Spleen (tissue), 11 donors: ENCODE results near the gene ALS2CL. TPM values are rescaled to one million over a fixed set of nuclear protein-coding genes. Genes with fewer than 3 reads are reported as not detected.
A peak's percentile ranks its signal among the peaks of the same experiment; 100 is the strongest.

ENCODE experiments used
- DNase-seq: peaks from one replicate; pipeline ENCODE4 v3.0.0-alpha.2; 2020
- H3K27ac ChIP-seq, 8 donors: fragments of 200-600 bp; sonication (generic) in 7 of 8; 1 replicate in 4 of 8; 2 replicates in 4 of 8; pipeline versions ENCODE4 v1.5.0 to v1.8.0; 2016 to 2021; ENCODE audit warnings: inconsistent platforms in 4 of 8, mild to moderate bottlenecking in 4 of 8, moderate library complexity in 1 of 8
- H3K27me3 ChIP-seq, 7 donors: fragments of 200-600 bp; sonication (generic) in 6 of 7; replicated peaks in 1 of 7; 1 replicate in 4 of 7; 2 replicates in 3 of 7; pipeline versions ENCODE4 v1.5.0 to v1.8.0; 2016 to 2021; ENCODE audit warnings: inconsistent platforms in 3 of 7, mild to moderate bottlenecking in 1 of 7
- H3K36me3 ChIP-seq, 6 donors: fragments of 200-600 bp; sonication (generic) in 5 of 6; 1 replicate in 4 of 6; 2 replicates in 2 of 6; pipeline versions ENCODE4 v1.5.0 to v1.8.0; 2016 to 2021; ENCODE audit warnings: inconsistent platforms in 2 of 6
- H3K4me1 ChIP-seq, 6 donors: fragments of 200-600 bp; sonication (generic) in 5 of 6; 1 replicate in 3 of 6; 2 replicates in 3 of 6; pipeline versions ENCODE4 v1.5.0 to v1.8.0; 2016 to 2021; ENCODE audit warnings: inconsistent platforms in 3 of 6
- H3K4me3 ChIP-seq, 8 donors: fragments of 200-600 bp; sonication (generic) in 7 of 8; 1 replicate in 4 of 8; 2 replicates in 4 of 8; pipeline versions ENCODE4 v1.5.0 to v1.8.0; 2016 to 2021; ENCODE audit warnings: inconsistent platforms in 4 of 8, mild to moderate bottlenecking in 4 of 8, moderate library complexity in 2 of 8
- H3K9me3 ChIP-seq, 8 donors: fragments of 200-600 bp; sonication (generic) in 7 of 8; 1 replicate in 4 of 8; 2 replicates in 4 of 8; pipeline versions ENCODE4 v1.5.0 to v1.8.0; 2016 to 2021; ENCODE audit warnings: inconsistent platforms in 4 of 8
- CTCF ChIP-seq, 11 experiments: fragments of 200-600 bp in 7 of 11; fragments of 450-650 bp in 4 of 11; sonication (generic) in 4 of 11; IDR thresholded peaks in 8 of 11; conservative IDR thresholded peaks in 3 of 11; 1 replicate in 7 of 11; 2 replicates in 4 of 11; pipeline versions ENCODE4 v1.4.0 to v1.8.0; 2016 to 2021; ENCODE audit warnings: antibody characterized with exemption in 11 of 11, inconsistent platforms in 4 of 11, mild to moderate bottlenecking in 1 of 11
- POLR2A ChIP-seq, 3 donors: fragments of 450-650 bp; IDR thresholded peaks; one replicate each; pipeline ENCODE4 v1.5.1; 2017; ENCODE audit warnings: antibody characterized with exemption in 3 of 3, mild to moderate bottlenecking in 1 of 3
- POLR2AphosphoS5 ChIP-seq, 3 donors: sonication (generic); formaldehyde crosslinking; IDR thresholded peaks; one replicate each; pipeline ENCODE4 v1.5.1; 2017; ENCODE audit warnings: antibody characterized with exemption in 3 of 3
- WGBS, 5 donors: extraction: QIAGEN DNeasy Blood & Tissue Kit in 3 of 5; methylation state at CpG; one replicate each; pipeline versions ENCODE4 v1.1.5 to v1.1.7; 2013 to 2018; 5-methylcytosine and 5-hydroxymethylcytosine counted together
- intact Hi-C: fragments of 100-400 bp; cut with DNase I; formaldehyde crosslinking; loops from one replicate; pipeline ENCODE4 v1.15.0; 2023; ENCODE audit warnings: low total_unique reads
- polyA plus RNA-seq, 3 donors: library from polyadenylated mRNA; stranded (reverse); fragments of 200-250 nt; gene quantifications; one replicate each; pipeline ENCODE4 v1.2.1, GENCODE V29; 2013
- total RNA-seq, 7 donors: library from RNA; depleted of rRNA in 3 of 7; stranded (reverse); fragments of >200 nt in 3 of 7; fragmentation: NEBNext Ultra II Directional in 4 of 7; extraction: Animal tissue kit (Norgen Biotek cat#: 25700) in 4 of 7; gene quantifications; one replicate each; pipeline versions ENCODE4 v1.1.0 to v1.2.1, GENCODE V29; 2016 to 2021
- donor health status: healthy with polysubstance abuse.
- donor health status: DM: no; HTN: no; CAD: no; lungs with moderate emphysema.
- donor health status: DM: no; HTN: no; CAD: no.
- donor health status: Bipolar disorder and iron deficiency.
- donor health status: healthy.
- donor health status: DM: no; HTN: no; CAD: no.
- donor health status: DM: yes; HTN: yes; CAD: no.

The ALS2CL gene
- total and polyA plus RNA-seq, 10 donors = 7.9 to 61.2 (median 31.9) TPM

DNA sequence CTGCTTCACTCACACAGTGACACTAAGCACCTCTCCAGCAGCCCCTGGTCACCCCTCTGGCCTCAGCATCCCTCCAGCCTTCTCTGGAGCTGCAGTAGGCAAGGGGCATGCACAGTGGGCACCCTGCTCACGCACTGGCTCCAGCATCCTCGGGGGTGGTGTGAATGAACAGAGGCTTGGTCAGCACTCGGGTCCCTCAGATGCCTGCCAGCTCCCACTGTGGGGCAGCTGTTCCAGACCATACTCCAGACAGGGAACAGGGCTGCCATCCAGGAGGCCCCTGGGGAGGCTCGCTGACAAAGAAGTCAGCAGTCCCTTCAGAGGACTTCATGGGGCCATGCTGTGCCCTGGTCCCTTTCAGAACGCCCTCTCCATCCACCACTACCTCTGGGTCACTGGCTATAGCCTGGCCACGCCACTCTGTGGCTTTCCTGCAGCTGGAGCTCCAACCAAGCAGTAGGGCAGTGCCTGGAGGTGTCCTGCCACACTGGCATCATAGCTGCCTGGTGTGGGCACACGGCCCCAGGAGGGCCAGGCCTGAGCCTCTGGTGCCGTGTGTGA, 26.3 kb downstream of the ALS2CL start:
- intact Hi-C loops = no loop called here
- Histone ChIP-seq H3K4me1 (peaks cover 0 to 22% (median 12%) of the 10 kb centered on the region in 6 donors), H3K27me3 (no peaks in the 10 kb centered on the region), H3K36me3 (peaks cover 0 to 13% (median 0%) of the 10 kb centered on the region in 6 donors), H3K9me3 (no peaks in the 10 kb centered on the region), H3K27ac (no peak overlapping the region), H3K4me3 (no peak overlapping the region)
- peak; percentile 67 for DNase-seq
- peak in 1 of 3 donors; percentile 14 for TF ChIP-seq POLR2AphosphoS5 (IDR thresholded peaks at IDR 0.05)
- TF ChIP-seq CTCF (IDR thresholded peaks at IDR 0.05 in 8 of 11, conservative IDR thresholded peaks at IDR 0.05 in 3 of 11) = no peak
- WGBS, 5 donors = 60 to 87% (median 80%) methylated on average over 3 to 8 of the region's 8 CpGs

DNA sequence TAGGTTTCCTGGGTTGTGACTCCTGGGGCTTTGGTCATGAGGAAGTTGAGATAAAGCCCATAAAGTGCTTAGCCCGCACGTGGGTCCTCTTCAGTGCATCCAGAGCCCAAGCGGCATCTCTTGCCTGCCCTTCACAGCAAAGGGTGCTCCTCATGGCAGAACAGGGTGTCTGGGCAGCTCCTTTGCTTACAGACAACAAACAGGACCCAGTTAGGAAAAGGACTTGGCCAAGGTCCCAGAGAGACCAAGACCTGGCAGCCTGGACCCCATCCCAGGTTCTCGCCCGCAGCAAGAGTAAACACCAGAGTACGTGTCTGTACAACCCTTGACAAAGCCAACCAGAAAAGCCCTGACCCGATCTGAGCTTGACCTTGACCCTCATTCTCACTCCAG, 27.0 kb downstream of the ALS2CL start:
- TF ChIP-seq CTCF (IDR thresholded peaks at IDR 0.05 in 8 of 11, conservative IDR thresholded peaks at IDR 0.05 in 3 of 11) (no peak), POLR2A (IDR thresholded peaks at IDR 0.05) (no peak), POLR2AphosphoS5 (IDR thresholded peaks at IDR 0.05) (no peak)
- no peaks in the 10 kb centered on the region for H3K9me3 ChIP-seq
- peak; percentile 43 for DNase-seq
- H3K27ac ChIP-seq = no peak overlapping the region
- peaks cover 0 to 9% (median 0%) of the 10 kb centered on the region in 6 donors for H3K36me3 ChIP-seq
- no peaks in the 10 kb centered on the region for H3K27me3 ChIP-seq
- 83 to 86% (median 85%) methylated on average over 5 to 7 of the region's 7 CpGs for WGBS, 5 donors
- intact Hi-C loops = no loop called here
- peaks cover 0 to 22% (median 12%) of the 10 kb centered on the region in 6 donors for H3K4me1 ChIP-seq
- no peak overlapping the region for H3K4me3 ChIP-seq

DNA sequence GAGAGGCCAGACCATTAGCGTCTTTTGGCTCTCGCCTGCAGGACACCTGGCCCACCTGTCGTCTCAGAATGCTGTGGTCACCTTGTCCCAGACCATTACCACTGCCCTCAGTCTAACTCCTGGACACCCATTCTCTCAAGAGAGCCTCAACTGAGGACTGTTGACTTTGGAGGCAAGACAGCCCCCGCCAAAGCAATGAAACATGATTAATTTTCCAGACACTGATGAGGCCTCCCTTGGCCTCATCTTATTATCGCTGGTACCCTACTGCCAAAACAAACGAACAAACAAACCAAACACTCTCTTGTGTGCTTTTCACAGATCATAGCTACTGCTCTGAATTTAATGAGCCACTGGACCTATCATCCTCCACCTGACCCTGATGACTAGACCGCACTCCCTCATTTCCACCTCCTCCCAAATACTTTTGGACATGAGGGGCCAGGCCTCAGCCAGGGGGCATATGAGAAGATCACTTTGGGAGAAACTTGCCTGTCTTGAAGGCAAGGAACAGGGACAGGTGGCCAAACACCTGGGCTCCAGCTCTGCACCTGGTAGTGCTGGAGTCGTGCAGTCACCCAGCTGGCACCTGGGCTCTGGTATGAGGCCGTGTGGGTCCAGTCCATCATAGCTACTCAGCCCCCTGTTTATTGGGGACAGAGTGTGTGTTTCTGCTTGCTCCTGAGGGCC, 27.6 kb downstream of the ALS2CL start:
- Histone ChIP-seq H3K9me3 (no peaks in the 10 kb centered on the region), H3K27me3 (peaks cover 0 to 2% (median 0%) of the 10 kb centered on the region in 7 donors), H3K4me3 (no peak overlapping the region), H3K36me3 (peaks cover 0 to 3% (median 0%) of the 10 kb centered on the region in 6 donors), H3K4me1 (peaks cover 0 to 23% (median 12%) of the 10 kb centered on the region in 6 donors), H3K27ac (no peak overlapping the region)
- intact Hi-C loops = no loop called here
- DNase-seq = peak; percentile 28
- TF ChIP-seq POLR2A (IDR thresholded peaks at IDR 0.05) = no peak
- TF ChIP-seq CTCF (IDR thresholded peaks at IDR 0.05 in 8 of 11, conservative IDR thresholded peaks at IDR 0.05 in 3 of 11) = no peak
- TF ChIP-seq POLR2AphosphoS5 (IDR thresholded peaks at IDR 0.05) = no peak
- 86 to 93% (median 89%) methylated on average over 9 of the region's 9 CpGs for WGBS, 5 donors

DNA sequence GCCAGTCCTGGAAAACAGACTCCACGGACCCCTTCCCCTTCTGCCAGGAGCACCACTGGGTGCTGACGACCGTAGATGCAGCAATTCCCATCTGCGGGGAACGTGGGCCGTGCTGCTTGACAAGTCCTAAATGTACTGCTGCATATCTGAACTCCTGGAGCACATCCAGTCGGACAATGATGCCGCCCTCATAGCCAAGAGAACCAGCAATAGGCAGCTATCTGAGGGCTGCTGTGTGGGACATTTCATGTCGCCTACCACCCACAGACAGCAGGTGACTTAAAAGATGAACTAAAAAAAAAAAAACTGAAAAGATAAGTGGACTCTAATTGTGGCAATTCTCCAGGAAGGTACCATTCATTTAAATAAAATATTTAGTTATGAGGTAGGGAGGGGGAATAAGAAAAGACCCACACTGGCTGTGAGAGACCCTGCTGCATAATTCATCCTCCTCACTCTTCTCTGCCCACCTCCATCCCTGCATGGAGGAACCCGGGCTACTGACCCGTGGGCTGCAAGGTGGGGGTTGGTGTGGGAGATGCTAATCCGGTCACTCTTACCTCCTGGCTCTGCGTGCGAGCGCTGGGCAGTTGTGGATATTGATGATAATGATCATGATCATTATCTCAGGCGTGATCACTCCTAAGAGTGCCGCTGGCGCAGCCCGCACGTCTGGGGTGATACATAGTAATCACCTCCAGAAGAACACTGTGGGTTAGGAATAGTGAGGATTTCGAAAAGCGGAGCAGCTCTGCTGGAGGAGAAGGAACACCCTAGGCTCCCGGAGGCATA, 28.3 kb downstream of the ALS2CL start:
- peaks cover 0 to 26% (median 12%) of the 10 kb centered on the region in 6 donors for H3K4me1 ChIP-seq
- H3K4me3 ChIP-seq = no peak overlapping the region
- H3K9me3 ChIP-seq = no peaks in the 10 kb centered on the region
- DNase-seq = peak; percentile 61
- no peak overlapping the region for H3K27ac ChIP-seq
- intact Hi-C loops = no loop called here
- peaks cover 0 to 3% (median 0%) of the 10 kb centered on the region in 7 donors for H3K27me3 ChIP-seq
- TF ChIP-seq POLR2AphosphoS5 (IDR thresholded peaks at IDR 0.05) (no peak), POLR2A (IDR thresholded peaks at IDR 0.05) (no peak), CTCF (IDR thresholded peaks at IDR 0.05 in 8 of 11, conservative IDR thresholded peaks at IDR 0.05 in 3 of 11) (no peak)
- no peaks in the 10 kb centered on the region for H3K36me3 ChIP-seq
- 68 to 88% (median 74%) methylated on average over 22 to 23 of the region's 23 CpGs for WGBS, 5 donors
